EL (cell line): ENCODE measurements around the gene LRMDA.

ENCODE experiments used
- DNase-seq: peaks from one replicate; pipeline ENCODE4 v3.0.0-alpha.2; 2016

The LRMDA gene

DNA sequence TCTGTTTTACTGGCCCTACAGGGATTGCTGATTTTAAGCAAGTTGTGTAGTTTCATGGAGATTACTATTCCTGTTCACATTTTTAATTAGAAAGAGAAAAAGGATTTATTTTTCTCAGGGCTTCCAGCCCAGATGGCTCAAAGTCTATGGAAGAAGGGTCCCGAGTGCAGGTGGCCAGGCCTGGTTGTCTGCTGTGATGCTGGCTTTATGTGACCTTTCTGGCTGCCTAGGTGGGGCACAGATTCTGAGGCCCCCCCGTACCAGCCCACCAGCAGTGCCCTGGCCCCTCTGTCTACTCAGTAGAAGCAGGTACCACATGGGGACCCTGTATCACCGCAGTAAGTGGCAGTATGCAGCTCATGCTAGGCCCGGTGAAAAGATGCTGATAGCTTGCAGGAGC lies 426.5 kb downstream of the LRMDA start:
- no peak for DNase-seq

DNA sequence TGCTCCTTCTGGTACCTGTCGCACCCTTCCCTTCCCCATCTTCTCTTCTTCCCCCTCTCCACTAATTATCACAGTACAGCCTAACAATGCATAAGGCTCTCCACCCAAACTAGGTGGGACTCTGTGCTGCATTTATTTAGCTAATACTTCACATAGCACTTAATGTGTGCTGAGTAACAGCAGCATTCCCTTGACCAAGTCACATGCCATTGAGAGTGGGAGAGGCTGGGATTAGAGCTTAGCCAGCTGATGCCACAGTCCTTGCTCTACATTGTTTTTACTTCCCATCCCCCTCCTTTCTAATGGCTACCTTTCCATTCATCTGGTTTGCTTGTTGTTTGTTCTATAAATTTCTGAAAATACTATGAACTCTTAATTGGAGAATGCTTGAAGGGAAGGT lies 426.9 kb downstream of the LRMDA start:
- DNase-seq = no peak

DNA sequence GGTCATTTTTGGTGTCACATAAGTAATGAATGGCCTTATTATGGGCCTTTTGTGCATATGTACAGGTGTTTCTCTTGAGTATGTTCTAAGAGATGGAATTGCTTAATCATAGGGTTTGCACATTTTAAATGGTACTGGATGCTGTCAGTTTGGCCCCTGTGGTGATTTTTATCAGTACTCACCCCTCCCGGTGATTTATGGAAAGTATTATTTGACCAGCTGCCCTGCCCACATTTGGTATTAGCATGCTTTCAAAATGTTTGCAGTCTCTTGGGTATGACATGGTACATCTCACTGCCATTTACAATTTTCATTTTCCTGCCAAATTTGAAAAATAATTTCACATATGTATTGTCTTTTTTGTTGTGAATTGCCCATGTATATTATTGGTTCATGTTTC lies 427.7 kb downstream of the LRMDA start:
- DNase-seq = no peak

DNA sequence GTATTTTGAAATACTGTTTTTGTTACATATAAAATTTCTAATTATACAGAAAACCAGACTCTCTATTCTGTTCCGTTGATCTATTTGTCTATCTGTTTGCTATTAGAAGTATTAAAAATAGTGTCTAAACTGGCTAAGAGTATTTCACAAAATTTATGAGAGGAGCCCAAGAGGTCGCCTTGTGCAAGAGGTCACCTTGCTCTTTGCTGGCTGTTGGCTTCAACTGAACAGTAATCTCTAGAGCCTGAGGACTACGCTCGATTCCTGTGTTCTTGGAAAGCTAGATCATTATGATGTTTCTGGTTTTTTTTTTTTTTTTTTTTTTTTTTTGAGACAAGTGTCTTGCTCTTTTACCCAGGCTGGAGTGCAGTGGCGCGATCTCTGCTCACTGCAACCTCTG lies 428.6 kb downstream of the LRMDA start:
- no peak for DNase-seq

DNA sequence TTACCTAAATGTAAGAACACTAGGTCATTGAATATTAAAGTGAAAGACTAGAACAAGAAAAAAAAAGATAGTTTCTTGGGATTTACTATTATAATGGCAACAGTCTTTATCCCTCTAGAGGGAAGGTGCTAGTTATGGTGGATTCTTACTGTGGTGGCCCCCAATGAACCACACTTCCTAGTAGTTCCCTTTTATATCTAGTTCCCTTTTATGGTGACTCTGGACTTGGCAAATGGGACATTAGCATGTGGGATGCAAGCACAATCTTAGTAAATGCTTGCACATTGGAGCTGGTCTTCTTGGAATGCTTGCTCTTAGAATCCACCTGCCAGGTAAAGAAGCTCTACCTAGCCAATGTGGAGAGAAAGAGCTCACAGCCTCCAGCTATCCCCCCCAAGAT lies 430.2 kb downstream of the LRMDA start:
- DNase-seq = no peak

DNA sequence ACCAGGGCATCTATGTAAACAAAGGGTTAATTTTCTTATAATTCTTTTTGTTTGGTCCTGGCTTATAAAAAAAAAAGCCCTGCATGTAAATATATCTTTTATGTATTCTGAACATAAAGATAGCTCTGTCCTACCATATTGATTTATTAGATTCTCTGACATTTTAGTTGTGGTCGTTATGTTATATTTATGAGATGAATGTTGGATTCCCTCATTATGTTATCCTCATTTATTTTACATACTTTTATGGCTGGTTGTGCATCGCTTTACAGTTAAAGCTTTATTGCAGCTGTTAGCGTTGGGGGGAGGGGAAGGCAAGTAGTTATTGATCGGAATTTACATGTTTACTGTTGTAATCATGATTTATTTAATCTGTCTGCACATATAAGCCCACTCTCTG lies 431.5 kb downstream of the LRMDA start:
- no peak for DNase-seq

DNA sequence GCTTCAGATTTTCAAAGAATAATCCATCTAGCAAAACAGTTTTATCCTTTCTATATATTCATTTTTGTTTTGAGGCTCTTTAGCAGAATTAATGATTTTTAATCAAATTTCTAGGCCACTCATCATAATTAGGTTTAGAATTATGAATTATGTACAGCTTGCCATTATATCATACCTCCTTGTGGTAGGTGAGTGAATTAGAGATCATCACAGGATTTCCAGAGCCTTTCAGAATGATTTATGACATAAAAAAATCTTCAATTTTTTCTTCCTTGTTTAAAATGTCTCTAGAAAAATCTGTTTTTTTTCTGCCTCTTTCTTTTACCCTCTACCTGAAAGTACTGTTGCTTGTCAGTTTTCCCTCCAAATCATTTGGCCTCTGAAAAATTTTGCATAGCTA lies 433.3 kb downstream of the LRMDA start:
- DNase-seq = no peak

DNA sequence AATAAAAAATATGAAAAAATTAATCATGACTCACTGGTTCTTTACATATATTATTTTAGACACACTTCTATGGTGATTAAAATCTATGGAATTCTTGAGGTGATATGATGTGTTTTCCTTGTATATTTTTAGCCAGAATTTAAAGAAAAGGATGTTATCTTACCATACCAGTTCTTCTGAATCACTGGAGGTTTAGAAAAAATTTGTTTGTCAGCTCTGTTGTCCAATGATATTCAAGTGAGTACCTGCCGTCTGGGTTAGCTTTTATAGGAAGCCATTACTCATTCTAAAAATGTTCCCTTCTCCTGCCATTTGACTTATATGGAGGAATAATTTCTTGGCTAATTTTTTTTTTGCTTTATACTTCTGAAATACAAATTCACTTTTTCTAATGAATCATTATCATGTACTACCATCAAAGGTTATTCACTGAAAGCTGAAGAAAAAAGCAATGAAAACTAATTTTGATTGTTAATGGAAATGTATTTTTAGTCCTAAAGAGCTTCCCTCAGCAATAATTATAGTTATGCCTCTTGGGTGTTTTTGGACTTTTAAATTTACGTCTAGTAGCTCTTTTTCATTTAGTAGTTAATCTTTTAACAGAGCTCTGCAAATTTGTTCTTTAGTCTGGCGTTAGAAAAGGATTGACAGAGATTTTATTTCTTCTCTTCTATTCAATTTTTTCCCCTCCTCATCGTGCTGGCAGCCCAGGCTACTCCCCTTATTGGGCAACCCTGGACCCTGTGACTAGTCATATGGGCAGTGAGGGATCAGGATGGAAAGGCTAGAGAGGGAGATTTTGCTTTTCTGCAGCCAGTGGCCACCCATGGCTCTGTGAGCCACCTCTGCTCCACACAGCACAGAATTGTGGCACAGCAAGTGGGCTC lies 434.2 kb downstream of the LRMDA start:
- DNase-seq = no peak

DNA sequence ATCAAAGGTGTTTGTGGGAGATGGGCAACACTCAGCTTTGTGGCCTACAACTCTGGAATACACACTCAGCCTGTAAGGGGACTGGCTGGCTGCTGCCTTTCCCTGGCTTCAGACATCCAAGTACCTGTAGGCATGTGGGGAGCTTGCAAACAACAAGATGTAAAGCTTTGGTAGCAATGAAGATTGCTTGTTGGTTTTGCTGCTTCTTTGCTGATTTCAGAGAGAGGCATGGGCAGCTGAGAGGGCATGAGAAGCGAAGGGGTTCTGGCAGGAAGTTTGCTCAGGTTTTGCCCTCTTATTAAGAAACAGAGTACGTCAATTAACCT lies 434.8 kb downstream of the LRMDA start:
- no peak for DNase-seq

DNA sequence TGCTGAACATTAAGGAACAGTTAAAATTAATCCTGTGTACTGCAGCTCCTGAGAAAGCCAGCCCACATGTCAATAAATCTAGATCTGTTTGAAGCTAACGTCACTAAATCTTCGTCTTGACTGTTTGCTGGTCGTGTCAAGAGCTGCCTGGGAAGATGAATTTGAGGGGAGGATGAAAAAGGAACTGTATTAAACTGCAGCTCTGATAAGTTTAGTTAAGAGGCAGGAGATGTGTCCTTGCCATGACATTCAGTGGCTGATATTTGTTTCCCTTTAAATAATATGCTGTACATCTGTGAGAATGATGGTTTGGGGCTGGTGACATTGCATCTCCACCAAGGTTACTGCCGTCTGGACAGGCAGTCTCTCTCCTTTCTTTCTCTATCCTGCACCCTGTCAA lies 435.3 kb downstream of the LRMDA start:
- no peak for DNase-seq

DNA sequence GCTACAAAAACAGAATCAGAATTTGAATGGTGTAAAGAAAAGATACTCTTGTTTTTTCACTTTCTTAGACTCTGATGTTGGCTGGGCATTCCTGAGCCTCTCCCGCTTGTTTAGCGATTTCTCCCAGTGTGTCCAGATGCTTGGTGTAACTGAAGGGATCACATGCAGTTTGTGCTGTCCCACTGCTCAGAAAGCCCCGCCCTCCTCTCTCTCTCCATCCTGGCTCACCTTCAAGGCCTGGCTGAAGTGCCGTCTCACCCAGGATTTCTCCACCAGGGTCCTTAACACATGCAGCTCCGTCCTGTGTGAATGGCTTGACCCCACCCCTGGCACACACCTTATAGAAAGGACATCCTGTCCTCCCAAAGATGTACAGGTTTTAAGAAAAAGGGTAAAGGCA lies 437.1 kb downstream of the LRMDA start:
- no peak for DNase-seq

DNA sequence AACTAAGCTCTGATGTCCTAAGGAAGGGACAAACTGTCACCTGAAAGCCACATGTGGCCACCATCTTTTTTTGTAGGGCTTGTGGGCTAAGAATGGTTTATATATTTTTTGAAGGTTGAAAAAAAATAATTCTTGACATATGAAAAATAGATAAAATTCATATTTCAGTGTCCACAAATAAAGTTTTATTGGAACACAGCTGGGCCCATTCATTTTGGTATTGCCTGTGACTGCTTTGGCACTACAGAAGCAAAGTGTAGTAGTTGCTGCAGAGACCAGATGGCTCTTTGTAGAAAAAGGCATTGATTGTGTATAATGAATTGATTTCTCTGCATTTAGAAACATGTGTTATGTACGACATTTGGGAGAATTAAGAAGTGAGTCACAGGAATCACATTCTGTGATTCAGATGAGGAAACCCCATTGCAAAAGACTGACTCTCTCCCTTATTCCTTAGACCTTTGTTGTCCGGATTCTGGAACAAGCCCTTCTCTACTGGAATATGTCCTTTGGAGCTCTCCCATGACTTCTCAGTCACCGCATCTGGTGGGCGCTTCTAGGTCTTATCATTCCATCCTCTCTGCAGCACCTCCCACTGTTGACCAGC lies 438.7 kb downstream of the LRMDA start:
- no peak for DNase-seq

DNA sequence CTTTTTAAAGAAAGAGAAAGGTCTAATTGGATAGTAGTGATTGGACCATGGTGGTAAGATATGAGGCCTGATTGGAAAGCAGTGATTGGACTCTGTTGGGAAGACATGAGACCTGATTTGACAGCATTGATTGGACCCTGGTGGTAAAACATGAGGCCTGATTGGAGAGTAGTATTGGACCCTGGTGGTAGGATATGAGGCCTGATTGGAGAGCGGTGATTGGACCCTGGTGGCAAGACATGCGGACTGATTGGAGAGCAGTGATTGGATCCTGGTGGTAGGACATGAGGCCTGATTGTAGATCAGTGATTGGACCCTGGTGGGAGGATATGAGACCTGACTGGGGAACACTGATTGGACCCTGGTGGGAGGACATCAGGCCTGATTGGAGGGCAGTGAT lies 444.3 kb downstream of the LRMDA start:
- DNase-seq = no peak

DNA sequence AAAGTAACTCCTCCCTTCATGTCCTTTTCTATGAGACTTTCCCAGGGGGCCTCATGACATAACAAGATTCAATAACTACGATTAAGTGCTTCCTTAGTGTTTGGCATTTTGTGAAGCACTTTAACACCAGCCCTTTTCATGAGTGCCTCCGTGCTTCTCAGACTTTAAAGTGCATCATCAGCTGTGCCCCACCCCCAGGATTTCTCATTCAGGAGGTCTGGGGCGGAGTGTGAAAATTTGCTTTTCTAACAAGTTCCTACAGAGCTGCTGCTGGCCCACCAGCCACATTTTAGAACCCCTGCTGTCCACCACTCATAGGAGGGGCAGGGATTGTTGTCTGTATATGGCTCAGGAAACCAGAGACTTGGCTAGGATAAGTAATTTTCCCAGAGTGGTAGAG lies 445.3 kb downstream of the LRMDA start:
- DNase-seq = no peak

DNA sequence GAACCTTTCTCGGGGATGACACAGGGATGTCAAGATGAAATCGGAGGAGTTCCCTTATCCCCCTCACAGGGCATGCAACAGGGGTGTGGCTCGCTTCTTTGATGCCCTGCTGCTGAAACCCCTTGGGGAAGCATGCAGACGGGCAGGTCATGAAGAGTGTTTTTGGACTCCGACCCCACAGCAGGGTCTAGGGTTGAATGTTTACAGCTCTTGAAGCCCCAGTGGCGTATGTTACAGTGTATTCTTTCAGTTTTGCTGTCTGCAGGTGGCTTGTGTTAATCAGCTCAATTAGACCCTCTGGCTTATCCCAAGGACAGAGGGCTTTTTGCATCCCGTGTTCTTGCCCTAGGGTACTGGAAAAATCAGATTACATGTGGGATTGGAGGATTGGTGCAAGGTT lies 446.5 kb downstream of the LRMDA start:
- no peak for DNase-seq

DNA sequence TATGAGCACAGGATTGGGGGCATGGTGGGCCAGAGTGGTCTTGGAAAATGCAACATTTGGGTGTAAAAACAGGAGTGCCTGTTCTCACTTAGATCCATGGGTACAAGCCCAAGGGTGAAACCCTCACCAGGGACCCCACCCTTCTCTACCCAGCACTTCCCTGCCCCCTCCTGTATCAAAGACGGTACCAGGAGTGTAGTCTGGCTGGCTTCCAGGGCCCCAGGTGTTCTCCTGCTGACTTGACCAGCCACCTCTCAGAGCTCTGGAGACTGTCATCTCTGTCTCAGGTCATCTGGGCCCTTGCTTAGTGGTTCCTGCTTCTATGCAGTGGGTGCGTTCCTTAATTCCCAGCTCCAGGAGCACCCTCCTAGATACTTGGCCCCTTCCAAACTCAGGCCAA lies 447.2 kb downstream of the LRMDA start:
- DNase-seq = no peak

DNA sequence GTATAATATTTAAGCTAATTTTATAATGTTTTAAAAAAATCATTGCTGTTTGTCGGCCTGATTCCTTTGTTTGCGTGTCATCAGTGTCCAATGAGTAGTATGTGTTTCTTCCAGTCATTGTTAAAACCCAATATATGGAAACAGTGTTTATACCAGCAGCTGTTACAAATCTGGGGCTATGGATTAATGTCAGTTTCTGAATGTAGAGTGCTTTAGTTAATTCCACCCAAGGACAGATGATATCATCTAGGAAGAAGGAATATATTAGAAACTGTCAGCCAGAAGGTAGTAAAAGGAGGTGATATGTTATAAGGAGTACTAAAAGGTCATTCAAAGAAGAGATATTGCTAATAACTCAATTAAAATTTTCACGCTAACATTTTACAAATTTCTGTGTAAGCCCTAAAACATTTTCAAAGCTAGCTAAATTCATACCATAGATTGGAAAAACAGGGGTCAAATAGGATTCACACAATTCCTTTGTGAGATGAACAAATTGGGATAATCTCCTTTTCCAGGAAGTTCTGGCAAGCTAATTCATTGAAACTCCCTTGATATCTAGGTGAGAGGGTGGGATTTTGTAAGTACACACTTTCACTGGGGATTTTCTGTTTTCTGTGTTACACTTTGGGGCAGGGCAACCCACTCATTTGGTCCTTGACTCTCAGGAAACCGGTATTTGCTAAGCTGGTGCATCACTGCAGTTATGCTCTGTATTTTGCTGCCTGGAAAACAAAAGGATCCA lies 448.8 kb downstream of the LRMDA start:
- no peak for DNase-seq

DNA sequence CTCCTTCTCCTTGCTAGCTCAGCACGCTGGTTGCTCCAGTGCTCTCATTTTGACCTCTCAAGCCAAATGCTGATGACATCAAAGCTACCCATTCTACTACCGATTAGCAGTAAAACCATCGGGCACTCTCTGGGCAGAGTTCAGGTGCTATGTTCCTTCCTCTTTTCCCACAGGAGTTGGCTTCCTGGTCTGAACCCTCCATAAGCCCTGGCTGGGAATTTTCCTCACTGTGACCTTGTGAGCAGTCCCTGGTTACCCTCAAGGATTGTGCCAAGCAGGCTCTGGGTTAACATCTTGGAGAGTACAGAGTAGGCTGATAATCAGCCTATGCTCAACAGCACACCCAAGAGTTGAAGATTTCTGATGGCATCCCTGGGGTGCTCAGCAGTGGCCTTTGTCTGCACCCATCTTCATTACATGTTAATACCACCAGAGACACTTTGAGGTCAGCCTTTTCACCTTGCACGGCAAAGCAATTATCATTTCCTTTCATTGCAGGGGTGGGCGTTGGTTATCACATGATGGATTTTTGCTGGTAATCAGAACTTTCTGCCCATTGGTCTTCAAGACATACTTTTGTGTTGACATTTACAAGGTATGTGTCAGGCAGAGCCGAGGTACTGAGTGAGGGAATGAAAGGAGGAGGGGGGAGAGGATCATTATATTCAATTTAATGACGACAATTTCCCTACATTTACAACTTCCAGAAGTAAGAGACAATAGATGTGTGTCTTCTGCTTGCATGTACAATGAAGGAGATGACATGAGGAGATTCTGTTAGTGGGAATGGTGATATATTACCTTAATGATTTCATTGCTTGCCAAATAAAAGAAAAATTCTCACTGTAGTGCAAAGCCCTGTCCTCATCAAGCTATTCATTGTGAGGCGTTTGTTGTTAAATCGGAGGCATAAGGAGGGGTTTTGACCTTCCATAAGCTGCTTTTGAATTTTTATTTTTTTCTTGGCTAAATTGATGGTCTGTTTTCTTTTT lies 452.0 kb downstream of the LRMDA start:
- DNase-seq = no peak

DNA sequence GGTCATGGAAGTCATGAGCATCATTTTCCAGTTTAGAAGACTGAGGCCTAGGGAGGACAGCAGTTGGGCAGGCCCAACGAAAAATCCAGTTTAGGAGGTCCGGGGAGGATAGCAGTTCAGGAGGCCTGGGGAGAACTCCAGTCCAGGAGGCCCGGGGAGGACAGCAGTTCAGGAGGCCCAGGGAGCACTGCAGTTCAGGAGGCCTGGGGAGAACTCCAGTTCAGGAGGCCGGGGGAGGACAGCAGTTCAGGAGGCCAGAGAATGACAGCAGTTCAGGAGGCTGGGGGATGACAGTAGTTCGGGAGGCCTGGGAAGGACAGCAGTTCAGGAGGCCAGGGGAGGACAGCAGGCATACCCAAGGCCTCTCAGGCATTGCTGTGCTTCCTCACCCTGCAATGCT lies 453.4 kb downstream of the LRMDA start:
- no peak for DNase-seq

DNA sequence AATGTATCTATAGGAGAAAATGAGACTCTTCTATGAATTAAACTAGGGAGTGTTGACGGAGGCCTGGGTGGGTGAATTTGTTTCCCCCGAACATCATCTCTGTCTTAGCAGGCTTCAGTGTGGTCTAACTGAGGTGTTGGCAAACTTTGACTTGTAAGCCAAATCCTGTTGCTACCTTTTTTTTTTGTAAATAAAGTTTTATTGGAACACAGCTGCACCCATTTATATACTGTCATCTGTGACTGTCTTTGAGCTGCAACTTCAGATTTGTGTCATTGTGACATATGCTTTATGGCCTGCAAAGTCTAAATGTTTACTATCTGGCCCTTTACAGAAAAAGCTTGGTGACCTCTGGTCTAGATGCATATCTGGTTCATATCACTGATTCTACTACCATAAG lies 455.9 kb downstream of the LRMDA start:
- DNase-seq = no peak

DNA sequence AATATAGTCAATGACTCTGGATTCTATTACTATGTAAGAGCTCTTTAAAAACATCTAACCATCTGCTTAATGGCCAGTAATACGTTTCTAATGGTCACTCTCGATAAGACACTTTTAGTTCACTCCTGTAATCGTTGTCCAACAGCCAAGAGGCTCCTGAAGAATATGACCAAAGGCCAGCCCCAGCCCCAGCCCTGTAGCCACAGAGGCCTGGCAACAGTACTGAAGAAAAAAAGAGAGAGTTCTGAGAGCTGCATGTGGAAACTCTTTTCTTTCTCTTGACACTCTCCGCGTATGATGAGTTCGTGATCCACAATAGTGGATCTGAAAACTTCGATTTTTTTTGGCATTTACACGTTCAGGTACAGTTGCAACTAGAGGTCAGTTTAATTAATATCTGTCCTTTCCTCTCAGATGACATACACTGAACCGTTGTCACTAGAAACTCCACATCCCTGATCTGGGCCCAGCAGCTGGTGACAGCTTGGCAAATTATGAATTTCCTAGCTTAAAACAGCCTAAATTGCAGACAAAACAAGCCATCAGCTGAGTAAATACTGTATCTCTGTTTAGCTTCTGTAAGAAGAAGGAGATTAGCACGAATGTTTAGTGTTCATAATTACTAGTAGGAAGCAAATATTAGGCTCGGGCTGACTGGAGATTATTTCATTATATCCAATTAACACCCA lies 456.7 kb downstream of the LRMDA start:
- DNase-seq = no peak

DNA sequence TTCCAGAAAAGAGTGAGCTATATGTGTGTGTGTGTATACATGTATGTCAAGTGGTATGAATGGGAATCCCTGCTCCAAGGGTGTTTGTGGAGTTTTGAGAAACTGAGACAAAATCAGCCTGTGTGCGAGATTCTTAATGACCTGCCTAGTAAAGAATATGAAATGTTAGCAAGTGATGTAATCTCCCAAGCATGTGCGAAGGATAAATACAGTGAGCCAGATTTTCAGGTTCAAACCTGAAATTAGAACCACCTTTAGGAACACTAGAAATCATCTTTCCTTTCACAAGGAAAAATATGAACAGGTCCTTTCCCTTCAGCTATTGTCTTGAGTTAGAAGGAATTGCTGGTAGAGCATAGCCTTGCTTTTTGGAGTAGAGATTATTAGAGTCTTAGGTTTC lies 457.6 kb downstream of the LRMDA start:
- no peak for DNase-seq
